Nephron (organoid): Measurements from ENCODE around the gene WDR89.

Experiments used
- H3K27ac Mint-ChIP-seq, 3 experiments: 2 replicates each; pipeline ENCODE4 v1.8.0; 2020; ENCODE audit warnings: mixed read lengths in 3 of 3, mild to moderate bottlenecking in 2 of 3, moderate library complexity in 1 of 3
- H3K27me3 Mint-ChIP-seq: 2 replicates; pipeline ENCODE4 v1.8.0; 2021; ENCODE audit warnings: low read depth, mild to moderate bottlenecking, moderate library complexity, mixed read lengths
- H3K36me3 Mint-ChIP-seq: 2 replicates; pipeline ENCODE4 v1.8.0; 2020; ENCODE audit warnings: low read depth, mixed read lengths
- H3K4me1 Mint-ChIP-seq: 2 replicates; pipeline ENCODE4 v1.8.0; 2020; ENCODE audit warnings: mixed read lengths
- H3K4me3 Mint-ChIP-seq, 3 experiments: 2 replicates each; pipeline ENCODE4 v1.8.0; 2020; ENCODE audit warnings: mild to moderate bottlenecking in 3 of 3, mixed read lengths in 3 of 3, moderate library complexity in 2 of 3
- H3K9me3 Mint-ChIP-seq: 2 replicates; pipeline ENCODE4 v1.8.0; 2020; ENCODE audit warnings: mixed read lengths
- TF ChIP-seq, protein P1 (sequence below), 3 experiments: fragments of 200-600 bp; sonication (generic); IDR thresholded peaks; one replicate each; pipeline ENCODE4 v1.5.0; 2021; ENCODE audit warnings: antibody characterized with exemption in 3 of 3; ENCODE audit not compliant: unreplicated experiment in 3 of 3

Gene WDR89

DNA sequence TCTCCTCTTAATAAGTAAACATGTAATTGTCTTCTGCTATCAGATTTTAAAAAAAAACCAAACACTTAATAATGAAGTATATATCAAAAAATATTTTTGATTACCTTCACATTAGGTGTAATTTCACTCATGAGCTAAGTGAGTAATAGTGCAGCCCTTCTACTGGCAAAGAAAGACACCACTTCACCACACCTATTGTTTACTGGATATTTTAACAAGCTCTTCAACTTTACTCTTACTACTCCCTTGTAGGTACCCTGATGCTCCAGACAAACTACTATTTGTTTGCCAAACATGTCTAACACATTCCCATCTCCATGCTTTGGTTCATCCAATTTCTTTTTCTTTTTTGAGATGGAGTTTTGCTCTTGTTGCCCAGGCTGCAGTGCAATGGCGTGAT lies 36.9 kb upstream of the WDR89 start:
- Mint-ChIP-seq H3K36me3 (peaks cover 8% of the 10 kb centered on the region), H3K4me3 (no peak overlapping the region), H3K9me3 (no peaks in the 10 kb centered on the region), H3K27ac (no peak overlapping the region), H3K27me3 (no peaks in the 10 kb centered on the region), H3K4me1 (no peaks in the 10 kb centered on the region)
- TF ChIP-seq, protein P1, sequence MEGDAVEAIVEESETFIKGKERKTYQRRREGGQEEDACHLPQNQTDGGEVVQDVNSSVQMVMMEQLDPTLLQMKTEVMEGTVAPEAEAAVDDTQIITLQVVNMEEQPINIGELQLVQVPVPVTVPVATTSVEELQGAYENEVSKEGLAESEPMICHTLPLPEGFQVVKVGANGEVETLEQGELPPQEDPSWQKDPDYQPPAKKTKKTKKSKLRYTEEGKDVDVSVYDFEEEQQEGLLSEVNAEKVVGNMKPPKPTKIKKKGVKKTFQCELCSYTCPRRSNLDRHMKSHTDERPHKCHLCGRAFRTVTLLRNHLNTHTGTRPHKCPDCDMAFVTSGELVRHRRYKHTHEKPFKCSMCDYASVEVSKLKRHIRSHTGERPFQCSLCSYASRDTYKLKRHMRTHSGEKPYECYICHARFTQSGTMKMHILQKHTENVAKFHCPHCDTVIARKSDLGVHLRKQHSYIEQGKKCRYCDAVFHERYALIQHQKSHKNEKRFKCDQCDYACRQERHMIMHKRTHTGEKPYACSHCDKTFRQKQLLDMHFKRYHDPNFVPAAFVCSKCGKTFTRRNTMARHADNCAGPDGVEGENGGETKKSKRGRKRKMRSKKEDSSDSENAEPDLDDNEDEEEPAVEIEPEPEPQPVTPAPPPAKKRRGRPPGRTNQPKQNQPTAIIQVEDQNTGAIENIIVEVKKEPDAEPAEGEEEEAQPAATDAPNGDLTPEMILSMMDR (IDR thresholded peaks at IDR 0.05; ENCODE audit: unreplicated experiment in 3 of 3), result no peak

- Mint-ChIP-seq H3K4me1 (peaks cover under 1% of the 10 kb centered on the region), H3K27me3 (no peaks in the 10 kb centered on the region), H3K9me3 (no peaks in the 10 kb centered on the region), H3K36me3 (peaks cover 8% of the 10 kb centered on the region), H3K4me3 (no peak overlapping the region), H3K27ac (peak overlapping the region in 1 of 3 experiments; percentile 60)
- TF ChIP-seq, protein P1 (IDR thresholded peaks at IDR 0.05; ENCODE audit: unreplicated experiment in 3 of 3), result no peak
Measured at GRCh38 chr14:63677891-63678379, 36.3 kb upstream of the WDR89 start.

DNA sequence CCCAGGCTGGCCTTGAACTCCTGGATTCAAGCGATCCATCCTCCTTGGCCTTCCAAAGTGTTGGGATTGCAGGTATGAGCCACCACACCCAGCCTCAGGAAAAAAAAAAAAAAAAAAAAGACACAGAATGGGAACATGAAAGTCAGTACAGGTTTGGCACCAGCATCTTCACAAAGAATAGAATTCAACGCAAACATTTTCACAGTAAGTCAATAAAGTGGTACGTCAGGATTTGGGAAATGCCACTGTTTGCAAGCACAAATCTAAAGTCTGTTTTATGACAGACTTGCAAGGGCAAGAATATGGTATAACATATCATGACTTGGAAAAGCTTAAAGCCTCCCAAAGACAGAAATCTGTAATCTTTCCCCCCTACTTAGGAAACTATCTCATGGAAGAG lies 34.9 kb upstream of the WDR89 start:
- peaks cover 11% of the 10 kb centered on the region for H3K4me1 Mint-ChIP-seq
- peaks cover 8% of the 10 kb centered on the region for H3K36me3 Mint-ChIP-seq
- no peaks in the 10 kb centered on the region for H3K9me3 Mint-ChIP-seq
- TF ChIP-seq, protein P1 (IDR thresholded peaks at IDR 0.05; ENCODE audit: unreplicated experiment in 3 of 3), result no peak
- no peak overlapping the region for H3K27ac Mint-ChIP-seq
- no peak overlapping the region for H3K4me3 Mint-ChIP-seq
- no peaks in the 10 kb centered on the region for H3K27me3 Mint-ChIP-seq

GRCh38 chr14:63673886-63674497 lies 32.3 kb upstream of the WDR89 start:
- Mint-ChIP-seq H3K4me3 (no peak overlapping the region), H3K27me3 (no peaks in the 10 kb centered on the region), H3K9me3 (no peaks in the 10 kb centered on the region), H3K4me1 (peaks cover 11% of the 10 kb centered on the region), H3K27ac (peak overlapping the region in 1 of 3 experiments; percentile 46), H3K36me3 (peaks cover 8% of the 10 kb centered on the region)
- TF ChIP-seq, protein P1 (IDR thresholded peaks at IDR 0.05; ENCODE audit: unreplicated experiment in 3 of 3), result no peak

DNA sequence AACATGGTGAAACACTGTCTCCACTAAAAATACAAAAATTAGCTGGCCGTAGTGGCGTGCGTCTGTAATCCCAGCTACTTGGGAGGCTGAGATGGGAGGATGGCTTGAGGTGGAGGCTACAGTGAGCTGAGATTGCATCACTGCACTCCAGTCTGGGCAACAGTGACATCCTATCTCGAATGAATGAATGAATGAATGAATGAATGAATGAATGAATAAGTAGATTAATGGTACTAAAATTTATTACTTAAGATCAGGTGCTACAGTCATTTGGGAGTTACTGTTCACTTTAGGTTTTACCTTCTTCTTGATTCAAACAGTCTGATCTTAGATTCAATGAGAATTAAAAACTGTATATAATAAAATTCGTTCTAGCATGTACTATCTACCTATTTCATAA lies 31.6 kb upstream of the WDR89 start:
- peaks cover 11% of the 10 kb centered on the region for H3K4me1 Mint-ChIP-seq
- peaks cover 8% of the 10 kb centered on the region for H3K36me3 Mint-ChIP-seq
- no peaks in the 10 kb centered on the region for H3K9me3 Mint-ChIP-seq

More for the DNA sequence above, 31.6 kb upstream of the WDR89 start:
- TF ChIP-seq, protein P1 (IDR thresholded peaks at IDR 0.05; ENCODE audit: unreplicated experiment in 3 of 3), result no peak
- Mint-ChIP-seq H3K27ac (peak overlapping the region; percentile 37 to 86 (median 74)), H3K27me3 (no peaks in the 10 kb centered on the region), H3K4me3 (no peak overlapping the region)
